Ovary (tissue), 3 donors: ENCODE results near the gene TET2.

ENCODE experiments used
- CTCF ChIP-seq, 3 donors: fragments of 450-650 bp in 2 of 3; fragments of 200-600 bp in 1 of 3; IDR thresholded peaks; one replicate each; pipeline versions ENCODE4 v1.5.1 to v1.8.0; 2016 to 2022; ENCODE audit warnings: antibody characterized with exemption in 3 of 3, mild to moderate bottlenecking in 1 of 3
- EP300 ChIP-seq: sonication (generic); formaldehyde crosslinking; IDR thresholded peaks from one replicate; pipeline ENCODE4 v1.6.1; 2017; ENCODE audit warnings: antibody characterized with exemption
- POLR2A ChIP-seq: fragments of 450-650 bp; IDR thresholded peaks from one replicate; pipeline ENCODE4 v1.6.1; 2017; ENCODE audit warnings: antibody characterized with exemption, mild to moderate bottlenecking, moderate library complexity
- donor health status: DM: no; HTN: no; CAD: no.

GRCh38 chr4:105119356-105119755, 27.3 kb upstream of the TET2 start:
- TF ChIP-seq EP300 (no peak), CTCF (IDR thresholded peaks at IDR 0.05) (no peak), POLR2A (no peak)
